CD4-positive, CD25-positive, alpha-beta regulatory T cell (primary cell): ENCODE data around the gene NELL2. TPM values are rescaled to one million over a fixed set of nuclear protein-coding genes. Genes with fewer than 3 reads are reported as not detected.

Source experiments
- ATAC-seq, 2 donors: fragments of 150-1000 bp; cut with Tn5 transposase; one replicate each; pipeline ENCODE4 v1.10.0; 2021; ENCODE audit warnings: low read depth in 2 of 2, moderate number of reproducible peaks in 2 of 2, moderate library complexity in 1 of 2
- DNase-seq, 3 donors: peaks; one replicate each; pipeline versions ENCODE4 v3.0.0 to v3.0.0-alpha.2; 2012 to 2022; ENCODE audit warnings: mixed read lengths in 1 of 3
- H3K27ac ChIP-seq: one replicate; pipeline ENCODE4 v1.7.0; 2013; ENCODE audit warnings: mild to moderate bottlenecking, low read length; ENCODE audit not compliant: insufficient read depth, poor library complexity, severe bottlenecking
- H3K27me3 ChIP-seq: one replicate; pipeline ENCODE4 v1.7.0; 2013; ENCODE audit warnings: low read length; ENCODE audit not compliant: control insufficient read depth, insufficient read depth
- H3K36me3 ChIP-seq: one replicate; pipeline ENCODE4 v1.7.0; 2013; ENCODE audit warnings: mild to moderate bottlenecking, low read length, moderate library complexity; ENCODE audit not compliant: control insufficient read depth, insufficient read depth
- H3K4me1 ChIP-seq: 2 replicates; pipeline ENCODE4 v1.7.0; 2013; ENCODE audit warnings: mild to moderate bottlenecking, low read length; ENCODE audit not compliant: insufficient read depth, control insufficient read depth, poor library complexity, severe bottlenecking
- H3K4me3 ChIP-seq: one replicate; pipeline ENCODE4 v1.7.0; 2013; ENCODE audit warnings: low read depth, mild to moderate bottlenecking, low read length, moderate library complexity
- H3K9me3 ChIP-seq, 2 experiments: 1 replicate in 1 of 2; 2 replicates in 1 of 2; pipeline ENCODE4 v1.7.0; 2013; ENCODE audit warnings: low read length in 2 of 2, mild to moderate bottlenecking in 1 of 2, moderate library complexity in 1 of 2; ENCODE audit not compliant: control insufficient read depth in 2 of 2
- H3K27ac Mint-ChIP-seq, 3 donors: one replicate each; pipeline ENCODE4 v1.8.0; 2020 to 2022; ENCODE audit warnings: mild to moderate bottlenecking in 3 of 3, mixed read lengths in 3 of 3, moderate library complexity in 2 of 3
- H3K27me3 Mint-ChIP-seq: one replicate; pipeline ENCODE4 v1.8.0; 2022; ENCODE audit warnings: mild to moderate bottlenecking, mixed read lengths
- H3K36me3 Mint-ChIP-seq: one replicate; pipeline ENCODE4 v1.8.0; 2020; ENCODE audit warnings: mixed read lengths
- H3K4me1 Mint-ChIP-seq, 4 donors: one replicate each; pipeline ENCODE4 v1.8.0; 2020 to 2022; ENCODE audit warnings: mixed read lengths in 4 of 4, mild to moderate bottlenecking in 1 of 4
- H3K4me3 Mint-ChIP-seq, 4 donors: one replicate each; pipeline ENCODE4 v1.8.0; 2020 to 2022; ENCODE audit warnings: mild to moderate bottlenecking in 4 of 4, mixed read lengths in 4 of 4, moderate library complexity in 3 of 4
- H3K9me3 Mint-ChIP-seq, 7 donors: one replicate each; pipeline ENCODE4 v1.8.0; 2020 to 2022; ENCODE audit warnings: mixed read lengths in 7 of 7, mild to moderate bottlenecking in 3 of 7, moderate library complexity in 2 of 7
- polyA plus RNA-seq, 4 donors: library from polyadenylated mRNA; unstranded; fragments of 300-500 nt; fragmentation: Illumina TruSeq; gene quantifications; one replicate each; pipeline ENCODE4 v1.2.3, GENCODE V29; 2021
- total RNA-seq: library from RNA; stranded (reverse); gene quantifications from one replicate; pipeline ENCODE4 v1.2.3, GENCODE V29; 2022

The NELL2 gene
- total and polyA plus RNA-seq, 5 donors from 2014 or later: 1.2 to 11.9 (median 4.4) TPM

DNA sequence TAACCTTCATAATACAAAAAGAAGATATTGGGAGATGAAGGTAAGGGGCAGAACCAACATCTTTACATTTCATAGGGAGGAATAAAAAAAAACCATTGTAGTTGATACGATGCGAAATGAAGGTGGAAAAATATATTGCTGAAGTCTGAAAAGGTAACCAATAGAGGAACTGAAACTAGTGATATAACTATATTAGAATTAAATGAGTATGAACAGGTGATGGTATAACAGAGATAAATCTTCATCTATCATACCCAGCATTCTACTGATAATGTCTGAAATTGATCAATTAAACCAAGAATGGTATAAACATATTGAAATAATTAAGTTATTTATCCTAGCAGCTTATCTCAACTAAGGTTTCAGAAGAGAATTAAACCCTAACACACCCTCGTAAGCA, 332.1 kb downstream of the NELL2 start:
- H3K4me1 Mint-ChIP-seq: no peaks in the 10 kb centered on the region
- DNase-seq: no peak
- Histone ChIP-seq H3K27ac (no peak overlapping the region), H3K27me3 (no peaks in the 10 kb centered on the region), H3K9me3 (no peaks in the 10 kb centered on the region), H3K36me3 (no peaks in the 10 kb centered on the region), H3K4me1 (no peaks in the 10 kb centered on the region), H3K4me3 (no peak overlapping the region)
- H3K27ac Mint-ChIP-seq: no peak overlapping the region
- ATAC-seq: no peak
- H3K4me3 Mint-ChIP-seq: no peak overlapping the region
- H3K9me3 Mint-ChIP-seq: peaks cover 0 to 2% (median 0%) of the 10 kb centered on the region in 7 donors
- no peaks in the 10 kb centered on the region for H3K27me3 Mint-ChIP-seq
- H3K36me3 Mint-ChIP-seq: no peaks in the 10 kb centered on the region

GRCh38 chr12:44542716-44543115, 333.4 kb downstream of the NELL2 start:
- H3K27me3 ChIP-seq: no peaks in the 10 kb centered on the region
- no peaks in the 10 kb centered on the region for H3K4me1 ChIP-seq
- Mint-ChIP-seq H3K4me1 (no peaks in the 10 kb centered on the region), H3K36me3 (no peaks in the 10 kb centered on the region), H3K9me3 (peaks cover 0 to 2% (median 0%) of the 10 kb centered on the region in 7 donors), H3K27me3 (no peaks in the 10 kb centered on the region), H3K27ac (no peak overlapping the region), H3K4me3 (no peak overlapping the region)
- no peaks in the 10 kb centered on the region for H3K36me3 ChIP-seq
- no peak for ATAC-seq
- no peaks in the 10 kb centered on the region for H3K9me3 ChIP-seq
- DNase-seq: no peak
- no peak overlapping the region for H3K27ac ChIP-seq
- H3K4me3 ChIP-seq: no peak overlapping the region

DNA sequence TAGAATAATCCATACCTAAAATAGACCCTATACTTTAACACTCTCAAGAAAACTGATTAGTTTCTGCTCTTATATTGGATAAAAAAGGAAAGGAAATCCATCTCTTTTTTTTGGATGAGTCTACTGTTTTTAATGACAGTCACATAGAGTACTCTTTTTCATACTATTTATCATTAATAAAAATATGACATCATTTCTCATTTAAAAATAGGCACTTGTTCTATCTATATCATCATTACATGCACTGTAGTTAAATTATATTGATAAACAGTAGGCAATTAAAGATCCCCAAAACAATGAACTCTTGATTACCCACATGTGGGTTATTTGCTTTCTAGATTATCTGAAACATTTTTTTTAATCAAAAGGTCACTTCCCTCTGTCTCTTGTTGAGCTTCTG, 338.8 kb downstream of the NELL2 start:
- no peak overlapping the region for H3K27ac Mint-ChIP-seq
- H3K4me1 Mint-ChIP-seq: no peaks in the 10 kb centered on the region
- Histone ChIP-seq H3K27me3 (no peaks in the 10 kb centered on the region), H3K36me3 (no peaks in the 10 kb centered on the region), H3K4me3 (no peak overlapping the region), H3K9me3 (no peaks in the 10 kb centered on the region), H3K4me1 (no peaks in the 10 kb centered on the region), H3K27ac (no peak overlapping the region)
- peaks cover 0 to 2% (median 0%) of the 10 kb centered on the region in 7 donors for H3K9me3 Mint-ChIP-seq
- no peaks in the 10 kb centered on the region for H3K36me3 Mint-ChIP-seq
- H3K27me3 Mint-ChIP-seq: no peaks in the 10 kb centered on the region
- no peak overlapping the region for H3K4me3 Mint-ChIP-seq
- DNase-seq (no peak), ATAC-seq (no peak)

- Mint-ChIP-seq H3K4me1 (no peaks in the 10 kb centered on the region), H3K36me3 (no peaks in the 10 kb centered on the region), H3K4me3 (no peak overlapping the region), H3K9me3 (no peaks in the 10 kb centered on the region), H3K27ac (no peak overlapping the region), H3K27me3 (no peaks in the 10 kb centered on the region)
- Histone ChIP-seq H3K4me1 (no peaks in the 10 kb centered on the region), H3K27me3 (no peaks in the 10 kb centered on the region), H3K36me3 (no peaks in the 10 kb centered on the region), H3K9me3 (no peaks in the 10 kb centered on the region), H3K4me3 (no peak overlapping the region), H3K27ac (no peak overlapping the region)
- ATAC-seq (no peak), DNase-seq (no peak)
Observed at GRCh38 chr12:44532940-44533339, 343.2 kb downstream of the NELL2 start.

DNA sequence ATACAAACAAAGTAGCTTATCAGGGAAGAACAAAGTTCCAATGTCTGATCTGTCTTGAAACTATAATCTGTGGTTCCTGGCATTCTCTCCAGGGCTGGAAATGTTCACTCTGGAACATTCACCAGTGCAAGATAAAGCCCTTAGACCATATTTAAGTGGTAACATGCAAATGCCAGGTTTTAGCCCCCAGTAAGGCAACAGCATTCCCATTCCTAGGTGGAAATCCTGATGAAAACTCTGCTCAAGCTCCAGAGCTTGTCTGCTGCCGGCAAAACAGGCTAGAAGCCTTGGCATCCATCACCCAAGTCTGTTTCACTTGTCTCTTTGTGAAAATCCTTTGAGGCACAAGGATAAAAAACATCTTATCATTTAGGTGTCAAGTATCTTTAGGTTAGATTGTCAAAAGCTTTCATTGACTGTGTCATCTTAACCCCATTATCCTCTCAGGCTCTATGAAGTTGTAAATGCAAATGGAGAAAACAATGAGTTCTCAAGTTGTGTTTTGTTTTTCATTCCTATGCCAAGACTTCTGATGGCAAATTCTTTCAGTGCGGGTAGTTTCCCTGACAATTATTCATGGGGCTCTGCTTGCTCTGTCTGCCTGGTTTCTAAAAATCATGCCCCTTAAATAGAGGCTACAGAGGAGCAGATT, 344.7 kb downstream of the NELL2 start:
- Mint-ChIP-seq H3K27ac (no peak overlapping the region), H3K4me1 (no peaks in the 10 kb centered on the region), H3K9me3 (peaks cover 0 to under 1% (median 0%) of the 10 kb centered on the region in 7 donors), H3K4me3 (no peak overlapping the region), H3K36me3 (no peaks in the 10 kb centered on the region), H3K27me3 (no peaks in the 10 kb centered on the region)
- H3K36me3 ChIP-seq: no peaks in the 10 kb centered on the region
- no peak for DNase-seq
- no peak for ATAC-seq
- H3K4me1 ChIP-seq: no peaks in the 10 kb centered on the region
- H3K9me3 ChIP-seq: no peaks in the 10 kb centered on the region
- H3K27me3 ChIP-seq: no peaks in the 10 kb centered on the region
- no peak overlapping the region for H3K4me3 ChIP-seq
- H3K27ac ChIP-seq: no peak overlapping the region

- H3K9me3 ChIP-seq: no peaks in the 10 kb centered on the region
- H3K27ac ChIP-seq: no peak overlapping the region
- Mint-ChIP-seq H3K27me3 (no peaks in the 10 kb centered on the region), H3K4me3 (no peak overlapping the region), H3K4me1 (no peaks in the 10 kb centered on the region), H3K27ac (no peak overlapping the region), H3K9me3 (peaks cover 0 to 2% (median 0%) of the 10 kb centered on the region in 7 donors), H3K36me3 (no peaks in the 10 kb centered on the region)
- DNase-seq (no peak), ATAC-seq (no peak)
- no peaks in the 10 kb centered on the region for H3K36me3 ChIP-seq
- H3K27me3 ChIP-seq: no peaks in the 10 kb centered on the region
- H3K4me1 ChIP-seq: no peaks in the 10 kb centered on the region
- H3K4me3 ChIP-seq: no peak overlapping the region
Observed at GRCh38 chr12:44526655-44527182, 349.4 kb downstream of the NELL2 start.

DNA sequence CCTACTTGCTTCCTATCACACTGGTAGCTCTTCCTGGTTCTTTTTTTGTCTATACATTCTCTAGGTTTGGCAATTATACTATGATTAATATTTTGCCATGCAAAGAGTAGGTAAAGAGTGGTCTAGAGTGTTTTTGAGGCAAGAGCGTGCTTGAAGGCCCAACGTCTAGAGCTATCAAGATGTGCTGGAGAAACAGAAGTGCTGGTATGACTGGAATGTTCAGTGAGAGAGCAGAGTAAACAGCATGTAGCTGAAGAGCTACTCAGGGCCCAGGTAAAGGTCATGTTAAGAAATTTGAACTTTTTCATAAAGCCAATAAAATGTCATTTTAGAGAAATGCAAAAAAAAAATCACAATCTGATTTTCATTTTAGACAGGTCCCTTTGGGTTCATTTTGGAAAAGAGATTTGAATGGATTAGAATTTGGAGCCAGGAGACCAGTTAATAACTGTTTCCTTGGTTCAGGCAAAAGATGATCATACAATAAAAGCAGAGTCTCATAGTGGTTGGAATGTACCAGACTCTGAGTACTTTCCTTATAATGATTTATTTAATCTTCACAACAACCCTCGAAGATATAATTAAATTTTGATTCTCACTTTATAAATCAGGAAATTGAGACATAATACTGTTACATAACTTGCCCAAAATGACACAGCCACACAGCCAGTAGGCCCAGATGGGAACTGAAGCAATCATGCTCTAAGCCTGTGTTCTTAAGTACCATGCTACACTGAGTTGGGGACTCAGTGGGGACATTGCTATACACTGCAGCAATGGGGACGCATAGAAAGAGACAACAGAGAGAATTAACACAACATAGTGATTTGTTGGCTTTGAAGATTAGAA, 350.1 kb downstream of the NELL2 start:
- H3K4me1 Mint-ChIP-seq: no peaks in the 10 kb centered on the region
- no peak overlapping the region for H3K27ac Mint-ChIP-seq

More for the DNA sequence above, 350.1 kb downstream of the NELL2 start:
- Histone ChIP-seq H3K9me3 (no peaks in the 10 kb centered on the region), H3K36me3 (no peaks in the 10 kb centered on the region), H3K4me3 (no peak overlapping the region), H3K27me3 (no peaks in the 10 kb centered on the region), H3K27ac (no peak overlapping the region), H3K4me1 (no peaks in the 10 kb centered on the region)
- Mint-ChIP-seq H3K9me3 (peaks cover 0 to 2% (median 0%) of the 10 kb centered on the region in 7 donors), H3K36me3 (no peaks in the 10 kb centered on the region), H3K4me3 (no peak overlapping the region), H3K27me3 (no peaks in the 10 kb centered on the region)
- ATAC-seq (no peak), DNase-seq (no peak)
